ENCODE data around the gene EIF1AD. TPM values are rescaled to one million over a fixed set of nuclear protein-coding genes. Genes with fewer than 3 reads are reported as not detected.

EIF1AD gene
- total and polyA plus RNA-seq, 2 experiments from 2014 or later, result 19.4 to 25.6 TPM

- H3K4me2 ChIP-seq, result no peak overlapping the region
- no peaks in the 10 kb centered on the region for H4K20me1 ChIP-seq (ENCODE audit: insufficient read depth, poor library complexity, severe bottlenecking)
- H3K27ac ChIP-seq, result no peak overlapping the region
- H2AFZ ChIP-seq, result no peak overlapping the region
- H3K4me3 ChIP-seq, result no peak overlapping the region
- no peak for TF ChIP-seq EZH2 (IDR thresholded peaks at IDR 0.05; ENCODE audit: borderline replicate concordance)
- no peak for TF ChIP-seq EZH2phosphoT487 (IDR thresholded peaks at IDR 0.05; ENCODE audit: low read depth, severe bottlenecking, unreplicated experiment)
- TF ChIP-seq, protein P1, sequence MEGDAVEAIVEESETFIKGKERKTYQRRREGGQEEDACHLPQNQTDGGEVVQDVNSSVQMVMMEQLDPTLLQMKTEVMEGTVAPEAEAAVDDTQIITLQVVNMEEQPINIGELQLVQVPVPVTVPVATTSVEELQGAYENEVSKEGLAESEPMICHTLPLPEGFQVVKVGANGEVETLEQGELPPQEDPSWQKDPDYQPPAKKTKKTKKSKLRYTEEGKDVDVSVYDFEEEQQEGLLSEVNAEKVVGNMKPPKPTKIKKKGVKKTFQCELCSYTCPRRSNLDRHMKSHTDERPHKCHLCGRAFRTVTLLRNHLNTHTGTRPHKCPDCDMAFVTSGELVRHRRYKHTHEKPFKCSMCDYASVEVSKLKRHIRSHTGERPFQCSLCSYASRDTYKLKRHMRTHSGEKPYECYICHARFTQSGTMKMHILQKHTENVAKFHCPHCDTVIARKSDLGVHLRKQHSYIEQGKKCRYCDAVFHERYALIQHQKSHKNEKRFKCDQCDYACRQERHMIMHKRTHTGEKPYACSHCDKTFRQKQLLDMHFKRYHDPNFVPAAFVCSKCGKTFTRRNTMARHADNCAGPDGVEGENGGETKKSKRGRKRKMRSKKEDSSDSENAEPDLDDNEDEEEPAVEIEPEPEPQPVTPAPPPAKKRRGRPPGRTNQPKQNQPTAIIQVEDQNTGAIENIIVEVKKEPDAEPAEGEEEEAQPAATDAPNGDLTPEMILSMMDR (IDR thresholded peaks at IDR 0.05; ENCODE audit: poor library complexity), result no peak
- H3K79me2 ChIP-seq, result no peaks in the 10 kb centered on the region
- DNase-seq (ENCODE audit: low spot score), result no peak
- WGBS (ENCODE audit: low lambda C conversion rate, missing lambda C conversion rate), result 85% methylated on average over 15 of the region's 16 CpGs
- no peaks in the 10 kb centered on the region for H3K27me3 ChIP-seq
- H3K36me3 ChIP-seq (replicated peaks; ENCODE audit: insufficient read depth, low read depth), result no peaks in the 10 kb centered on the region
- no peaks in the 10 kb centered on the region for H3K9me3 ChIP-seq (ENCODE audit: low read depth)
- no peaks in the 10 kb centered on the region for H3K4me1 ChIP-seq (ENCODE audit: insufficient read depth)
- no peaks in the 10 kb centered on the region for H3K9me2 ChIP-seq (replicated peaks; ENCODE audit: insufficient read depth)
Measured at GRCh38 chr11:65981972-65982823, 19.8 kb downstream of the EIF1AD start.

DNA sequence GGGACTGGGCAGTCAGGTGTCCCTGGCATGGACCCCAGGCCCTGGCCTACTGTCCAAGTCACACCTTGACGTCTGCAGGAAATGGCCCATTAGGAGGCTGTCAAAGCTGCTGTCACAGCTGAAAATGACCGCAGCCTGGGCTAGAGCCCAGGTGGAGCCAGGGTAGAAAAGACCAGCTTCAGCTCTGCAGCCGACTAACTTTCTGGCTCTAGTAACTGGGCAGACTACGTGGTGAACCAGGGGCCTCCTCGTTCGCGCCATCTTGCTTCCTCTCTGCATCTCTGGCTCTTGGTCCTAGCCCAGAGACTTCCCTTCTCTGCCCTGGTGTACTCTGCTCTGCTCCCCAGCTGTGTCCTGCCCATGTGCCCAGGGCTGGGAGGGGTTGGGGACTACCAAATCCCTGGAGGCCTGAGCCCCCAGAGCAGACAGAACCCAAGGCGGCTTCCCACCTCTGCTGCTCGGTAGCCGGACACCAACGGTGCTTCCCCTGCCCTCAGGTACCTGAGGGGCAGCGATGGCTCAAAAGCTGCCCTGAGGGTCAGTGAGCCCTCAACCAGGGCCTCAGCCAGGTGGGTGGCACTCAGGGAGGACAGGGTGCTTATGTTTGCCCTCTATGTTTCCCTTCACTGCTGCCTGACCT is 20.7 kb downstream of the EIF1AD start:
- H3K9me2 ChIP-seq (replicated peaks; ENCODE audit: insufficient read depth), result no peaks in the 10 kb centered on the region
- H3K36me3 ChIP-seq (replicated peaks; ENCODE audit: insufficient read depth, low read depth), result no peaks in the 10 kb centered on the region
- no peak overlapping the region for H3K27ac ChIP-seq
- no peak overlapping the region for H3K4me2 ChIP-seq
- WGBS (ENCODE audit: low lambda C conversion rate, missing lambda C conversion rate), result 84% methylated on average over 12 of the region's 12 CpGs
- H2AFZ ChIP-seq, result no peak overlapping the region
- no peaks in the 10 kb centered on the region for H3K79me2 ChIP-seq
- TF ChIP-seq EZH2phosphoT487 (IDR thresholded peaks at IDR 0.05; ENCODE audit: low read depth, severe bottlenecking, unreplicated experiment), result no peak
- TF ChIP-seq, protein P1 (IDR thresholded peaks at IDR 0.05; ENCODE audit: poor library complexity), result no peak
- TF ChIP-seq EZH2 (IDR thresholded peaks at IDR 0.05; ENCODE audit: borderline replicate concordance), result no peak
- H3K4me3 ChIP-seq, result no peak overlapping the region
- no peaks in the 10 kb centered on the region for H3K27me3 ChIP-seq
- no peak for DNase-seq (ENCODE audit: low spot score)
- H4K20me1 ChIP-seq (ENCODE audit: insufficient read depth, poor library complexity, severe bottlenecking), result no peaks in the 10 kb centered on the region
- no peaks in the 10 kb centered on the region for H3K4me1 ChIP-seq (ENCODE audit: insufficient read depth)
- no peaks in the 10 kb centered on the region for H3K9me3 ChIP-seq (ENCODE audit: low read depth)

DNA sequence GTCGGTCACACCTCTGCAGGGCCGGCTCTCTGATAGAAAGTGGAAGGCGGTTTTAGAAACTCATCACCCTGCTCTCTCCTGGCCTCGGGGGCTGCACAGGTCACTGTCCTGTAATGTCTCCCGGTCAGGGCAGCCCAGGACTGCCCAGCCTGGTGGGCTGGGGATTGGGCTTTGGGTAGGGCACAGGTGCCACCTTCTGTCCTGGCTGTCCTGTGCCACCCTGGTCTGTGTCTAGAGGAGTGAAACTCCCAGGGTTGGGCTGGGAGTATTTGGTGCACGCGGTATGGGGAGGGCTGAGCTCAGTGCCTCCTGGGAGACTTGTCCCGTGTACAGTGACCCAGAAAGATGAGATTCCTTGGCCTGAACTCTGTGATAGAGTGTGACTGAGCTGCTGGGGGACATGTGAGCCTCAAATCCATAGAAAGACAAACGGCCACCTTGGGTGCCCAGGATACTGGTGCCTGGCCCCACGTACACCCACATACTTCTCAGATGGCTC is 22.6 kb downstream of the EIF1AD start:
- Histone ChIP-seq H3K79me2 (no peaks in the 10 kb centered on the region), H3K4me1 (ENCODE audit: insufficient read depth) (no peaks in the 10 kb centered on the region), H3K36me3 (replicated peaks; ENCODE audit: insufficient read depth, low read depth) (no peaks in the 10 kb centered on the region), H3K9me2 (replicated peaks; ENCODE audit: insufficient read depth) (no peaks in the 10 kb centered on the region), H2AFZ (no peak overlapping the region), H3K4me2 (no peak overlapping the region), H4K20me1 (ENCODE audit: insufficient read depth, poor library complexity, severe bottlenecking) (no peaks in the 10 kb centered on the region), H3K27me3 (no peaks in the 10 kb centered on the region), H3K9me3 (ENCODE audit: low read depth) (no peaks in the 10 kb centered on the region), H3K27ac (no peak overlapping the region), H3K4me3 (no peak overlapping the region)
- TF ChIP-seq, protein P1 (IDR thresholded peaks at IDR 0.05; ENCODE audit: poor library complexity), result no peak
- TF ChIP-seq EZH2phosphoT487 (IDR thresholded peaks at IDR 0.05; ENCODE audit: low read depth, severe bottlenecking, unreplicated experiment) (no peak), EZH2 (IDR thresholded peaks at IDR 0.05; ENCODE audit: borderline replicate concordance) (no peak)
- WGBS (ENCODE audit: low lambda C conversion rate, missing lambda C conversion rate), result 87% methylated on average over 10 of the region's 10 CpGs
- DNase-seq (ENCODE audit: low spot score), result no peak
